ENCODE data around the gene RNF44. TPM values are rescaled to one million over a fixed set of nuclear protein-coding genes. Genes with fewer than 3 reads are reported as not detected.

The RNF44 gene
- total RNA-seq, 1 experiment from 2014 or later, result 19.2 TPM

DNA sequence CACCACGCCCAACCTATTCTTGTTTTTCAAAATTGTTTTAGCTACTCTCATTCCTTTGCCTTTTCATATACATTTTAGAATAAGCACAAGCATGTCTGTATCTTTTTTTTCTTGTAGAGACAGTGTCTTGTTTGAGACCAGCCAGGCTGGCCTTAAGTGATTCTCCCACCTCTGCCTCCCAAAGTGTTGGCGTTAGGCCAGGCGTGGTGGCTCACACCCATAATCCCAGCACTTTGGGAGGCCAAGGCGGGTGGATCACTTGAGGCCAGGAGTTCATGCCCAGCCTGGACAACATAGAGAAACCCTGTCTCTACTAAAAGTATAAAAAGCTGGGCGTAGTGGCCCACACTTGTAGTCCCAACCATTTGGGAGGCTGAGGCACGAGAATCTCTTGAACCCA is 13.1 kb downstream of the RNF44 start:
- Histone ChIP-seq H3K9me3 (ENCODE audit: low read length) (no peaks in the 10 kb centered on the region), H3K27me3 (ENCODE audit: low read length) (no peaks in the 10 kb centered on the region), H2AFZ (ENCODE audit: low read length) (no peak overlapping the region), H3F3A (ENCODE audit: low read length, unreplicated experiment) (no peaks in the 10 kb centered on the region), H3K4me3 (ENCODE audit: low read length) (no peak overlapping the region), H3K9me2 (replicated peaks; ENCODE audit: low read length) (no peaks in the 10 kb centered on the region), H4K20me1 (ENCODE audit: low read length) (no peaks in the 10 kb centered on the region), H3K36me3 (ENCODE audit: low read depth, low read length) (no peaks in the 10 kb centered on the region; the same call in 1 of the 2 replicates), H3K79me2 (ENCODE audit: low read length) (no peaks in the 10 kb centered on the region), H3K4me1 (ENCODE audit: insufficient read depth, low read length) (no peaks in the 10 kb centered on the region), H3K9ac (ENCODE audit: low read length) (no peak overlapping the region), H3K4me2 (ENCODE audit: low read length) (no peak overlapping the region), H3K27ac (ENCODE audit: low read length) (no peak overlapping the region)
- TF ChIP-seq EZH2 (IDR thresholded peaks at IDR 0.05; ENCODE audit: low read length, unreplicated experiment), result no peak
- TF ChIP-seq, protein P1, sequence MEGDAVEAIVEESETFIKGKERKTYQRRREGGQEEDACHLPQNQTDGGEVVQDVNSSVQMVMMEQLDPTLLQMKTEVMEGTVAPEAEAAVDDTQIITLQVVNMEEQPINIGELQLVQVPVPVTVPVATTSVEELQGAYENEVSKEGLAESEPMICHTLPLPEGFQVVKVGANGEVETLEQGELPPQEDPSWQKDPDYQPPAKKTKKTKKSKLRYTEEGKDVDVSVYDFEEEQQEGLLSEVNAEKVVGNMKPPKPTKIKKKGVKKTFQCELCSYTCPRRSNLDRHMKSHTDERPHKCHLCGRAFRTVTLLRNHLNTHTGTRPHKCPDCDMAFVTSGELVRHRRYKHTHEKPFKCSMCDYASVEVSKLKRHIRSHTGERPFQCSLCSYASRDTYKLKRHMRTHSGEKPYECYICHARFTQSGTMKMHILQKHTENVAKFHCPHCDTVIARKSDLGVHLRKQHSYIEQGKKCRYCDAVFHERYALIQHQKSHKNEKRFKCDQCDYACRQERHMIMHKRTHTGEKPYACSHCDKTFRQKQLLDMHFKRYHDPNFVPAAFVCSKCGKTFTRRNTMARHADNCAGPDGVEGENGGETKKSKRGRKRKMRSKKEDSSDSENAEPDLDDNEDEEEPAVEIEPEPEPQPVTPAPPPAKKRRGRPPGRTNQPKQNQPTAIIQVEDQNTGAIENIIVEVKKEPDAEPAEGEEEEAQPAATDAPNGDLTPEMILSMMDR (conservative IDR thresholded peaks at IDR 0.05; ENCODE audit: low read depth, low read length), result no peak
- TF ChIP-seq EZH2phosphoT487 (IDR thresholded peaks at IDR 0.05; ENCODE audit: borderline replicate concordance, low read length), result no peak
- DNase-seq (no peak), ATAC-seq (no peak)
- POLR2A ChIA-PET (ENCODE audit: unreplicated experiment), result no interaction called here
- intact Hi-C loops (cut with micrococcal nuclease), result no loop called here
- CTCF ChIA-PET, result interaction anchor here (0.6 kb wide), 1 partner anchor 49 kb away, joined by 3 read pairs; no protein-coding TSS in a partner anchor
- BruUV-seq (replicated peaks), result no TSS peak

DNA sequence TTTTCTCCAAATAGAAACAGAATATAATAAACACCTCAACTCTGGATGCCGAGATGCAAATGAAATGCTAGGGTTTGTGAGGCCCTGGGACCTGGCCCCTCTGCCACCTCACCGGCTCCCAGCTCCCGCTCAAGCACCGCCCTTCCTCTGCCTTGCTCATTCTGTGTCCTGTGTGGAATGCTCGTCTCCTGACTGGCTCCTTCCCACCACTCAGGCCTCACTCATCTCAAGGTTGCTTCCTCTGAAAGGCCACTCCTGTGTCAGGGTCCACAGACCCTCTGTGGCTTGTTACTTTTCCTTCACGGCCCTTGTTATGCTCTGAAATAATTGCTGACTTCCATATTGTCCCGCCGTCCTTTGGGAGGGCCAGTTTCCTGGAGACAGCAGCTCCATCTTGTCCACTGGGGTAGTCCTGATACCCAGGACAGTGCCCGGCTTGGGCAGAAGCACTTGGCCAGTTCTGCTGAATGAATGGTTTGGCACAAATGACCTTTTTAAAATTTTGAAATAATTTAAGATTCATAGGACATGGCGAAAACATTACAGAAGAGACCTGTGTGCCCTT is 15.4 kb downstream of the RNF44 start:
- no peak overlapping the region for H3K4me3 ChIP-seq (ENCODE audit: low read length)
- intact Hi-C loops (cut with micrococcal nuclease), result no loop called here
- TF ChIP-seq EZH2phosphoT487 (IDR thresholded peaks at IDR 0.05; ENCODE audit: borderline replicate concordance, low read length), result no peak
- no peak for TF ChIP-seq EZH2 (IDR thresholded peaks at IDR 0.05; ENCODE audit: low read length, unreplicated experiment)
- TF ChIP-seq, protein P1 (conservative IDR thresholded peaks at IDR 0.05; ENCODE audit: low read depth, low read length), result no peak
- H4K20me1 ChIP-seq (ENCODE audit: low read length), result no peaks in the 10 kb centered on the region
- no peaks in the 10 kb centered on the region for H3K4me1 ChIP-seq (ENCODE audit: insufficient read depth, low read length)
- H3K36me3 ChIP-seq (ENCODE audit: low read depth, low read length), result no peaks in the 10 kb centered on the region
- ATAC-seq (peak; percentile 25; the same call in 1 of the 2 replicates), DNase-seq (no peak)
- no peaks in the 10 kb centered on the region for H3K79me2 ChIP-seq (ENCODE audit: low read length)
- H3K27me3 ChIP-seq (ENCODE audit: low read length), result no peaks in the 10 kb centered on the region
- H3K27ac ChIP-seq (ENCODE audit: low read length), result no peak overlapping the region
- H3K4me2 ChIP-seq (ENCODE audit: low read length), result no peak overlapping the region
- no TSS peak for BruUV-seq (replicated peaks)
- ChIA-PET POLR2A (ENCODE audit: unreplicated experiment) (no interaction called here), CTCF (no interaction called here)
- H3F3A ChIP-seq (ENCODE audit: low read length, unreplicated experiment), result no peaks in the 10 kb centered on the region
- no peaks in the 10 kb centered on the region for H3K9me3 ChIP-seq (ENCODE audit: low read length)
- no peak overlapping the region for H2AFZ ChIP-seq (ENCODE audit: low read length)
- no peaks in the 10 kb centered on the region for H3K9me2 ChIP-seq (replicated peaks; ENCODE audit: low read length)
- H3K9ac ChIP-seq (ENCODE audit: low read length), result no peak overlapping the region

DNA sequence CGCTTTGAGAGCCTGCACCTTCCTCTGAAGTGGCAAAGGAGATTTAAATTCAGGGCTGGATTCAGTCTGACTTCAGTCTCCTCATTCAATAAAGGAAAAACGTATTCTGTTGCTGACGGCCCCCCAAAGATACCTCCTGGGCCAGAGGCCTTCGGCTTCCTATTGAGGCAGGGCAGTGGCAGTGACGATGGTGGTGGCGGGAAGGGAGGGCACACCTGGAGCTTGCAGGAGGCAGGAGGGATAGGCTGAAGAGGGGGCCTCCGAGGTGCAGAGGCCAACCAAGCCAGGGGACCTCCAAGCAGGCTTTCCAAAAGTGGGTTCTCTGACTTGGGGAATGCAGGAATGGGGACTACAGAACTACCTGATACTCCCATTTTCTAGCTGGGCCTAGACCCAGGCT is 15.9 kb downstream of the RNF44 start:
- no peaks in the 10 kb centered on the region for H3K9me3 ChIP-seq (ENCODE audit: low read length)
- POLR2A ChIA-PET (ENCODE audit: unreplicated experiment), result no interaction called here
- ATAC-seq, result no peak
- H3K4me2 ChIP-seq (ENCODE audit: low read length), result no peak overlapping the region
- no peaks in the 10 kb centered on the region for H3K36me3 ChIP-seq (ENCODE audit: low read depth, low read length)
- no peaks in the 10 kb centered on the region for H4K20me1 ChIP-seq (ENCODE audit: low read length)
- H3K27me3 ChIP-seq (ENCODE audit: low read length), result no peaks in the 10 kb centered on the region
- no peak overlapping the region for H3K9ac ChIP-seq (ENCODE audit: low read length)
- no peaks in the 10 kb centered on the region for H3K9me2 ChIP-seq (replicated peaks; ENCODE audit: low read length)
- DNase-seq, result no peak
- H2AFZ ChIP-seq (ENCODE audit: low read length), result no peak overlapping the region
- H3K4me1 ChIP-seq (ENCODE audit: insufficient read depth, low read length), result no peaks in the 10 kb centered on the region
- CTCF ChIA-PET, result no interaction called here
- H3K4me3 ChIP-seq (ENCODE audit: low read length), result no peak overlapping the region
- BruUV-seq (replicated peaks), result no TSS peak
- intact Hi-C loops (cut with micrococcal nuclease), result no loop called here
- H3F3A ChIP-seq (ENCODE audit: low read length, unreplicated experiment), result no peaks in the 10 kb centered on the region
- no peak overlapping the region for H3K27ac ChIP-seq (ENCODE audit: low read length)
- H3K79me2 ChIP-seq (ENCODE audit: low read length), result no peaks in the 10 kb centered on the region
- TF ChIP-seq EZH2 (IDR thresholded peaks at IDR 0.05; ENCODE audit: low read length, unreplicated experiment), result no peak
- TF ChIP-seq, protein P1 (conservative IDR thresholded peaks at IDR 0.05; ENCODE audit: low read depth, low read length), result no peak
- no peak for TF ChIP-seq EZH2phosphoT487 (IDR thresholded peaks at IDR 0.05; ENCODE audit: borderline replicate concordance, low read length)

Data from PC-3 (cell line).